Cardiac fibroblast (primary cell): ENCODE results near the gene CDK19.
"Not testable (repeated sequence)": the region's sequence is repeated elsewhere in the genome, so short reads cannot be mapped to it uniquely, and the experiment has no call there.

Experiments
- DNase-seq, 2 donors: peaks; one replicate each; pipeline versions ENCODE4 v3.0.0 to v3.0.0-alpha.2; 2010; ENCODE audit warnings: low read depth in 2 of 2
- H3K4me3 ChIP-seq, 2 donors: replicated peaks in 1 of 2; 1 replicate in 1 of 2; 2 replicates in 1 of 2; pipeline ENCODE4 v1.5.1; 2011; ENCODE audit warnings: low read depth in 2 of 2, low read length in 2 of 2, mild to moderate bottlenecking in 2 of 2, moderate library complexity in 1 of 2
- CTCF ChIP-seq: IDR thresholded peaks from one replicate; pipeline ENCODE4 v1.5.1; 2011; ENCODE audit warnings: low read depth, mild to moderate bottlenecking, low read length, inconsistent platforms

CDK19 gene

DNA sequence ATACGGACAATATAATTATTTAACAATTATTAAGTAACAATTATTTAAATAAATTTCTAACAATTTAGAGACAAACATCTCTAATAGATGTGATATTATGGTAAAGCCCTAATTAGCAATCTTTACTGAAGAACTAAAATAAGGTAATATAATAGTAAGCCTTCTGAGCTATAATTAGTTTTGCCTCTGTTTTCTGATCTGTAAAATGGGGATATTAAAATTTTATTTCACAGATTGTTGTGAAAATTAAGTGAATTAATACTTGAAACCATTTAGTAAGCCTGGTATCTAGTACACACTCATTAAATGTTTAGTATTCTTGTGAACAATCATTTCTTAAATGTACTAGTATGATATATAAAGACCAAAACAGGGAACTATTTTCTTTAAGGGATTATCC is 70.3 kb downstream of the CDK19 start:
- no peak overlapping the region for H3K4me3 ChIP-seq
- no peak for TF ChIP-seq CTCF
- no peak for DNase-seq

DNA sequence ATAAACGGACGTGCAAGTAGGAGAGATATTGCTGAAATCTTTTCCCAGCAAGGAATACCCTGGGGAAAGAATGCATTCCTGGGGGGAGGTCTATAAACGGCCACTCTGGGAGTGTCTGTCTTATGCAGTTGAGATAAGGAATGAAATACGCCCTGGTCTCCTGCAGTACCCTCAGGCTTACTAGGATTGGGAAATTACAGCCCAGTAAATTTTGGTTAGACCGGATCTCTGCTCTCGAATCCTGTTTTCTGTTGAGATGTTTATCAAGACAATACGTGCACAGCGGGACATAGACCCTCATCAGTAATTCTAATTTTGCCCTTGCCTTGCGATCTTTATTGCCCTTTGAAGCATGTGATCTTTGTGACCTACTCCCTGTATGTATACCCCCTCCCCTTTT is 72.7 kb downstream of the CDK19 start:
- DNase-seq = not testable (repeated sequence)

DNA sequence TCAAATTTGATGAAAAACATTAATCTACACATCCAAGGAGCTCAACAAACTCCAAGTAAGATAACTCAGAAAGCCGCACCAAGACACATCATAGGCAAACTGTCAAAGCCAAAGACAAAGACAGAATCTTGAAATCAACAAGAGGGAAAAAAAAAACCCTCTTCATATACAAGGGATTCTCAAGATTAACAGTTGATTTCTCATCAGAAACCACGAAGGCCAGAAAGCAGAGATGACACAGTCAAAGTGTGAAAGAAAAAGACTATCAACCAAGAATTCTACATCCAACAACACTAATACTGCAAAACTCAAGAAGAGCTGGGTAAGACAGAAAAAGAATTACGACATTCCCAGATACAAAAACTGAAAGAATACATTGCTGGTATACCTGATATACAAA is 73.8 kb downstream of the CDK19 start:
- H3K4me3 ChIP-seq = no peak overlapping the region
- DNase-seq = no peak
- no peak for TF ChIP-seq CTCF

More for the DNA sequence above, 72.7 kb downstream of the CDK19 start:
- not testable (repeated sequence) for H3K4me3 ChIP-seq

DNA sequence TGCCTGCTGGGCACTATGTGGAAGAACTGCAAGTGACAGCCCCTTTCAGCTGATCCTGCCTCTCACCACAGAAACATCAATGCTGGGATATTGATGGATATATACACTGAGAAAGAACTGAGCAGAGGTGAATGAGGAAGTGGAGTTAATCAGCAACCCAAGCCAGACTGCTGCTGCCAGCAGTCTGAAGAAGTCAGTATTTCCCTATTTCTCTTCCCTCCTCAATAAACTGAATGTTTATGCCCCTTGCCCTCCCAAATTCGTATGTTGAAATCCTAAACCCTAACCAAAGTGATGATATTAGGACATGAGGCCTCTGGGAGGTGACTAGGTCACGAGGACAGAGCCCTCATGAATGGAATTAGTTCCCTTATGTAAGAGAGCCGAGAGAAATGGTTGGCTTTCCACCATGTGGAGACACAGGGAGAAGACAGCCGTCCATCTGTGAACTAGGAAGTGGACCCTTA is 76.3 kb downstream of the CDK19 start:
- no peak for DNase-seq
- no peak overlapping the region for H3K4me3 ChIP-seq

DNA sequence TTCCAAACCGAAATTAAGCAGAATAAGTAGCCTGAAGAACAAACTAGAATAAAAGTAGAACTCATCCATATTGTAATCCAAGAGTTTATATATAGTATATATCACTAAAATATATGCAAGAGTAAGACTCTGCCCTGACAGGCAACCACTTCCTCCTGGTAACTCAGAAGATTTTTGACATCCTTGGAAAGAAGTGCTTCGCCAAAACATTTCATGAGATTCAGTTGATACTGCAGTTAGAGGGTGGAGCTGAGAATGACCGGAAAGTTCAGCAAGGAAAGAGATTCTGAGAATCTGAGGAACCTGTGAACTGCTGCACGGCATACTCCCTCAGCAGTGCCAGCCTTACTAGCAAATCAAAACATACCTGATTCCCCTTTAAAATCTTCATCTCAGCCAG is 79.6 kb downstream of the CDK19 start:
- no peak for DNase-seq

More for the DNA sequence above, 76.3 kb downstream of the CDK19 start:
- TF ChIP-seq CTCF = no peak

DNA sequence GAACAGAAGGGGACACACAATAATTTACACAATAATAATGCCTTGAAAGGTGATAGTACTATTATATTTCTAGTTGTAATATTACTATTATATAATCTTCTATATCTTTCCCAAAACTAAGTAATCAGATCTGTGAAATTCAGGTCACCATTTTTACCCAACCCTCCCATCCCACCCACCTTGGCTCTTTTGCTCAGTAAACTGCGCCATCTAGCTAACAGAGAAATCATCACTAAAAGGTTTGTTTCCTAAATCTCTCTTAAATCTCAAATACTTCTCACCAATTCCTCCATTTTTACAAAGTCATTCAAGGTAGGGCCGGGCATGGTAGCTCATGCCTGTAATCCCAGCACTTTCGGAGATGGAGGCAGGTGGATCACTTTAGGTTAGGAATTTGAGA is 83.4 kb downstream of the CDK19 start:
- no peak for DNase-seq
- no peak for TF ChIP-seq CTCF
- no peak overlapping the region for H3K4me3 ChIP-seq

More for the DNA sequence above, 79.6 kb downstream of the CDK19 start:
- no peak overlapping the region for H3K4me3 ChIP-seq
- TF ChIP-seq CTCF = no peak

- no peak overlapping the region for H3K4me3 ChIP-seq
- no peak for DNase-seq
- no peak for TF ChIP-seq CTCF
Observed at GRCh38 chr6:110731196-110731595, 84.1 kb downstream of the CDK19 start.
